Neural cell (in vitro differentiated cells): Measurements from ENCODE around the gene ABCB10. TPM values are rescaled to one million over a fixed set of nuclear protein-coding genes. Genes with fewer than 3 reads are reported as not detected.

Experiments used
- H2AFZ ChIP-seq: fragments of 200-600, 300-800 bp; sonication (generic), shearing (Covaris generic); 2 replicates; pipeline ENCODE4 v1.6.0; 2014; ENCODE audit warnings: low read depth, mild to moderate bottlenecking, antibody characterized with exemption, low read length, moderate library complexity
- H3F3A ChIP-seq: fragments of 200-600 bp; shearing (Covaris generic); 2 replicates; pipeline ENCODE4 v1.6.1; 2016; ENCODE audit warnings: mild to moderate bottlenecking, moderate library complexity, mixed read lengths, antibody characterized with exemption, low read length; ENCODE audit not compliant: insufficient read depth, poor library complexity, severe bottlenecking
- H3K27ac ChIP-seq: fragments of 200-600, 300-800 bp; sonication (generic), shearing (Covaris generic); 2 replicates; pipeline ENCODE4 v1.5.1; 2014; ENCODE audit warnings: mild to moderate bottlenecking, low read length, moderate library complexity
- H3K27me3 ChIP-seq: fragments of 300-800, 200-600 bp; sonication (generic), shearing (Covaris generic); 2 replicates; pipeline ENCODE4 v1.6.0; 2014; ENCODE audit warnings: mild to moderate bottlenecking, low read depth, low read length, moderate library complexity; ENCODE audit not compliant: insufficient read depth
- H3K36me3 ChIP-seq: fragments of 300-800, 200-600 bp; sonication (generic), shearing (Covaris generic); 2 replicates; pipeline ENCODE4 v1.5.1; 2014; ENCODE audit warnings: mild to moderate bottlenecking, antibody characterized with exemption, low read length, moderate library complexity; ENCODE audit not compliant: insufficient read depth
- H3K4me2 ChIP-seq: fragments of 300-800, 200-600 bp; sonication (generic), shearing (Covaris generic); 2 replicates; pipeline ENCODE4 v1.6.0; 2014; ENCODE audit warnings: mild to moderate bottlenecking, low read length
- H3K4me3 ChIP-seq: fragments of 300-800, 200-600 bp; sonication (generic), shearing (Covaris generic); 2 replicates; pipeline ENCODE4 v1.5.1; 2014; ENCODE audit warnings: mild to moderate bottlenecking, low read length, moderate library complexity
- H3K79me2 ChIP-seq: fragments of 200-600 bp; shearing (Covaris generic); replicated peaks from 2 replicates; pipeline ENCODE4 v1.6.0; 2014; ENCODE audit warnings: mild to moderate bottlenecking, low read length, moderate library complexity; ENCODE audit not compliant: insufficient read depth
- H3K9ac ChIP-seq: fragments of 300-800, 200-600 bp; sonication (generic), shearing (Covaris generic); 2 replicates; pipeline ENCODE4 v1.6.1; 2016; ENCODE audit warnings: mild to moderate bottlenecking, low read length, mixed read lengths
- H3K9me2 ChIP-seq: fragments of 200-600 bp; shearing (Covaris generic); 2 replicates; pipeline ENCODE4 v1.6.1; 2016; ENCODE audit warnings: mild to moderate bottlenecking, low read length, mixed read lengths; ENCODE audit not compliant: insufficient read depth
- H3K9me3 ChIP-seq: fragments of 200-600, 300-800 bp; sonication (generic), shearing (Covaris generic); 2 replicates; pipeline ENCODE4 v1.6.1; 2016; ENCODE audit warnings: mild to moderate bottlenecking, mixed run types, low read length, moderate library complexity, mixed read lengths
- H4K20me1 ChIP-seq: fragments of 200-600 bp; shearing (Covaris generic); 2 replicates; pipeline ENCODE4 v1.6.1; 2016; ENCODE audit warnings: mild to moderate bottlenecking, mixed run types; ENCODE audit not compliant: insufficient read depth
- EP300 ChIP-seq: fragments of 450-650 bp; conservative IDR thresholded peaks from 2 replicates; pipeline ENCODE4 v1.6.1; 2014; ENCODE audit warnings: antibody characterized with exemption, mild to moderate bottlenecking, moderate library complexity; ENCODE audit not compliant: poor library complexity, severe bottlenecking
- EZH2 ChIP-seq: fragments of 200-600, 300-800 bp; shearing (Covaris generic), sonication (generic); IDR thresholded peaks from 2 replicates; pipeline ENCODE4 v1.6.1; 2014; ENCODE audit warnings: antibody characterized with exemption, low read length, borderline replicate concordance, mild to moderate bottlenecking; ENCODE audit not compliant: insufficient read depth, poor library complexity, severe bottlenecking
- MXI1 ChIP-seq: fragments of 450-650 bp; conservative IDR thresholded peaks from 2 replicates; pipeline ENCODE4 v1.6.1; 2014; ENCODE audit warnings: antibody characterized with exemption, mild to moderate bottlenecking; ENCODE audit not compliant: poor library complexity, severe bottlenecking
- POLR2AphosphoS5 ChIP-seq: IDR thresholded peaks from 2 replicates; pipeline ENCODE4 v1.6.1; 2012
- RAD21 ChIP-seq: fragments of 450-650 bp; conservative IDR thresholded peaks from 2 replicates; pipeline ENCODE4 v1.6.1; 2014; ENCODE audit warnings: antibody characterized with exemption, mild to moderate bottlenecking, moderate library complexity
- SMC3 ChIP-seq: fragments of 450-650 bp; conservative IDR thresholded peaks from 2 replicates; pipeline ENCODE4 v1.6.1; 2014; ENCODE audit warnings: antibody characterized with exemption, mild to moderate bottlenecking, moderate library complexity; ENCODE audit not compliant: poor library complexity
- TAF1 ChIP-seq: IDR thresholded peaks from 2 replicates; pipeline ENCODE4 v1.6.1; 2012; ENCODE audit warnings: low read depth
- polyA plus RNA-seq: library from polyadenylated mRNA; depleted of rRNA; stranded (reverse); fragments of >200 nt; gene quantifications from 2 replicates; pipeline ENCODE4 v1.2.3, GENCODE V29; 2014
- TF ChIP-seq, protein P1 (sequence below): fragments of 450-650 bp; IDR thresholded peaks from 2 replicates; pipeline ENCODE4 v1.5.1; 2014; ENCODE audit warnings: antibody characterized with exemption, mild to moderate bottlenecking, moderate library complexity; ENCODE audit not compliant: poor library complexity, severe bottlenecking
- TF ChIP-seq, protein P2 (sequence below): IDR thresholded peaks from 2 replicates; pipeline ENCODE4 v1.6.1; 2012; ENCODE audit warnings: borderline replicate concordance

ABCB10 gene
- polyA plus RNA-seq, 1 donor from 2014 or later, result 31.4 TPM

DNA sequence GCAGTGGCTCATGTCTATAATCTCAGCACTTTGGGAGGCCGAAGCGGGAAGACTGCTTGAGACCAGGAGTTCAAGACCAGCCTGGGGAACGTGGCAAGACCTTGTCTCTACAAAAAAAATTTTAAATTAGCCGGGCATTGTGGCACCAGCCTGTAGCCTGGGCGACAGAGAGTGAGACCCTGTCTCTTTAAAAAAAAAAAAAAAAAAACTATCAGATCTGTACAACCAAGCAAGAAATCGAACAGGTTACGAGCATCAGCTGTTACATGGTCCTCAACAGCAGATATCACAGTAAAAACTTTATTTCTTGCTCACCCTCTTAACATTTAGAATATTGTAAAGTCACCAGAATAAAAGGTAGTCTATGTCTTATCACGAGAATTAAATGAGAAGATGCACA, 51.9 kb downstream of the ABCB10 start:
- Histone ChIP-seq H3K4me2 (peak overlapping the region; percentile 77), H3K36me3 (no peaks in the 10 kb centered on the region), H4K20me1 (no peaks in the 10 kb centered on the region), H3K9ac (peak overlapping the region; percentile 79), H3K9me2 (no peaks in the 10 kb centered on the region), H3K27ac (no peak overlapping the region), H3K4me3 (peak overlapping the region; percentile 76), H3K79me2 (peaks cover 16% of the 10 kb centered on the region), H3F3A (no peaks in the 10 kb centered on the region), H2AFZ (no peak overlapping the region), H3K27me3 (no peaks in the 10 kb centered on the region), H3K9me3 (no peaks in the 10 kb centered on the region)
- no peak for TF ChIP-seq RAD21
- TF ChIP-seq SMC3, result no peak
- TF ChIP-seq, protein P1, sequence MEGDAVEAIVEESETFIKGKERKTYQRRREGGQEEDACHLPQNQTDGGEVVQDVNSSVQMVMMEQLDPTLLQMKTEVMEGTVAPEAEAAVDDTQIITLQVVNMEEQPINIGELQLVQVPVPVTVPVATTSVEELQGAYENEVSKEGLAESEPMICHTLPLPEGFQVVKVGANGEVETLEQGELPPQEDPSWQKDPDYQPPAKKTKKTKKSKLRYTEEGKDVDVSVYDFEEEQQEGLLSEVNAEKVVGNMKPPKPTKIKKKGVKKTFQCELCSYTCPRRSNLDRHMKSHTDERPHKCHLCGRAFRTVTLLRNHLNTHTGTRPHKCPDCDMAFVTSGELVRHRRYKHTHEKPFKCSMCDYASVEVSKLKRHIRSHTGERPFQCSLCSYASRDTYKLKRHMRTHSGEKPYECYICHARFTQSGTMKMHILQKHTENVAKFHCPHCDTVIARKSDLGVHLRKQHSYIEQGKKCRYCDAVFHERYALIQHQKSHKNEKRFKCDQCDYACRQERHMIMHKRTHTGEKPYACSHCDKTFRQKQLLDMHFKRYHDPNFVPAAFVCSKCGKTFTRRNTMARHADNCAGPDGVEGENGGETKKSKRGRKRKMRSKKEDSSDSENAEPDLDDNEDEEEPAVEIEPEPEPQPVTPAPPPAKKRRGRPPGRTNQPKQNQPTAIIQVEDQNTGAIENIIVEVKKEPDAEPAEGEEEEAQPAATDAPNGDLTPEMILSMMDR, result no peak
- no peak for TF ChIP-seq EP300
- no peak for TF ChIP-seq TAF1
- no peak for TF ChIP-seq POLR2AphosphoS5
- no peak for TF ChIP-seq MXI1
- TF ChIP-seq EZH2, result no peak
- TF ChIP-seq, protein P2, sequence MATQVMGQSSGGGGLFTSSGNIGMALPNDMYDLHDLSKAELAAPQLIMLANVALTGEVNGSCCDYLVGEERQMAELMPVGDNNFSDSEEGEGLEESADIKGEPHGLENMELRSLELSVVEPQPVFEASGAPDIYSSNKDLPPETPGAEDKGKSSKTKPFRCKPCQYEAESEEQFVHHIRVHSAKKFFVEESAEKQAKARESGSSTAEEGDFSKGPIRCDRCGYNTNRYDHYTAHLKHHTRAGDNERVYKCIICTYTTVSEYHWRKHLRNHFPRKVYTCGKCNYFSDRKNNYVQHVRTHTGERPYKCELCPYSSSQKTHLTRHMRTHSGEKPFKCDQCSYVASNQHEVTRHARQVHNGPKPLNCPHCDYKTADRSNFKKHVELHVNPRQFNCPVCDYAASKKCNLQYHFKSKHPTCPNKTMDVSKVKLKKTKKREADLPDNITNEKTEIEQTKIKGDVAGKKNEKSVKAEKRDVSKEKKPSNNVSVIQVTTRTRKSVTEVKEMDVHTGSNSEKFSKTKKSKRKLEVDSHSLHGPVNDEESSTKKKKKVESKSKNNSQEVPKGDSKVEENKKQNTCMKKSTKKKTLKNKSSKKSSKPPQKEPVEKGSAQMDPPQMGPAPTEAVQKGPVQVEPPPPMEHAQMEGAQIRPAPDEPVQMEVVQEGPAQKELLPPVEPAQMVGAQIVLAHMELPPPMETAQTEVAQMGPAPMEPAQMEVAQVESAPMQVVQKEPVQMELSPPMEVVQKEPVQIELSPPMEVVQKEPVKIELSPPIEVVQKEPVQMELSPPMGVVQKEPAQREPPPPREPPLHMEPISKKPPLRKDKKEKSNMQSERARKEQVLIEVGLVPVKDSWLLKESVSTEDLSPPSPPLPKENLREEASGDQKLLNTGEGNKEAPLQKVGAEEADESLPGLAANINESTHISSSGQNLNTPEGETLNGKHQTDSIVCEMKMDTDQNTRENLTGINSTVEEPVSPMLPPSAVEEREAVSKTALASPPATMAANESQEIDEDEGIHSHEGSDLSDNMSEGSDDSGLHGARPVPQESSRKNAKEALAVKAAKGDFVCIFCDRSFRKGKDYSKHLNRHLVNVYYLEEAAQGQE, result no peak

DNA sequence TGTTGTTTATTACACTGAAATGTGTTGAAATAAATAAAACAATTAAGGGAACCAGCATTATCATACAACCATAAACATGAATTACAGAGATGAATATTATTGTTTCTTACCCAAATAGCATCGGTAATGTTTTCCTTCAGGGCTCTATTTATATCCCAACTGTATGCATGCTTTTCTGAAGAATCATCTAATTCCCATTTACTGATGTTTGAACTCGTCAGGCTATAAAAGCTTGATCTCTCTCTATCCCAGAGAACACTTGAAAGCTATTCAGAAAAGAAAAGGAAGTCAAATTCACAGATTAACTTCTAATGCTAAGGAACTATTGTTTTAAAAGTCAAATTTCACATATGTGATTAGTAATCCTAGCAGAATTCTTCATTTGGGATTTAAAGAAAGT, 62.7 kb downstream of the ABCB10 start:
- Histone ChIP-seq H3K9ac (no peak overlapping the region), H3K27ac (no peak overlapping the region), H3K4me2 (no peak overlapping the region), H4K20me1 (no peaks in the 10 kb centered on the region), H3F3A (no peaks in the 10 kb centered on the region), H3K79me2 (no peaks in the 10 kb centered on the region), H3K36me3 (peaks cover 6% of the 10 kb centered on the region), H2AFZ (no peak overlapping the region), H3K4me3 (no peak overlapping the region), H3K27me3 (no peaks in the 10 kb centered on the region), H3K9me3 (no peaks in the 10 kb centered on the region), H3K9me2 (no peaks in the 10 kb centered on the region)
- TF ChIP-seq POLR2AphosphoS5, result no peak
- no peak for TF ChIP-seq TAF1
- TF ChIP-seq, protein P1, result no peak
- TF ChIP-seq EP300, result no peak
- TF ChIP-seq EZH2, result no peak
- TF ChIP-seq, protein P2, result no peak
- TF ChIP-seq SMC3, result no peak
- TF ChIP-seq RAD21, result no peak
- no peak for TF ChIP-seq MXI1
